GM21576 (cell line): ENCODE results near the gene LRRC23.

Experiments used
- ATAC-seq: cut with Tn5 transposase; IDR thresholded peaks from one replicate; pipeline ENCODE4 v1.9.1; 2021; ENCODE audit warnings: mild to moderate bottlenecking, moderate library complexity; ENCODE audit not compliant: unreplicated experiment

Gene LRRC23

DNA sequence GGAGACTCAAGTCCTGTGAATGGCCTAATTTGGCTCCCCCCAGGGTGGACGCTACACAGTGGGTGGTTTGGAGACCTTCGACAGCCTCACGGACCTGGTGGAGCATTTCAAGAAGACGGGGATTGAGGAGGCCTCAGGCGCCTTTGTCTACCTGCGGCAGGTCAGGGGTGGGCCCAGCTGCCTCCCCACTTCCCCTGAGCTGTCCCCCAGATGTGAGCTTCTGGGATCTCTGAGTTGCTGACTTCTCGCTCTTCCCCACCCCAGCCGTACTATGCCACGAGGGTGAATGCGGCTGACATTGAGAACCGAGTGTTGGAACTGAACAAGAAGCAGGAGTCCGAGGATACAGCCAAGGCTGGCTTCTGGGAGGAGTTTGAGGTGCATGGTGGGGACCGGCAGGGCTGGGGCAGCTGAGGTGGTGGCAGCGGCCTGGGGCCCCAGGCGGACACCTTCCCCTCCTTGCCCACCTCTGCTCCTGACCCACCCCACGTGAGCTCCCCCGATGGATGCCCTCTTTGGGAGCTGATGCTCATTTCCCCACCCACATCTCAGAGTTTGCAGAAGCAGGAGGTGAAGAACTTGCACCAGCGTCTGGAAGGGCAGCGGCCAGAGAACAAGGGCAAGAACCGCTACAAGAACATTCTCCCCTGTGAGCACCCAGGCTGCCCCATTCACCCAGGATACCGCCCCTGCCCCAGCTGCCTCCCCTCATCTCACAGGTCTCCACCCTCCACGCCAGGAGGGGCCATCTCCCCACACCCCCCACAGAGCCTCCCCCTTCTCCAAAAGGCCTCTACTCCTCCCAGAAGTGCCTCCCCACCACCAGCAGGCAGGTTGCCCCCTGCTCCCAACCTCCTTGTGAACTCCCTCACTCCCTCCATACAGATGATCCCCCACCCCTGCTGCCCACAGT lies 50.7 kb downstream of the LRRC23 start:
- ATAC-seq: no peak

DNA sequence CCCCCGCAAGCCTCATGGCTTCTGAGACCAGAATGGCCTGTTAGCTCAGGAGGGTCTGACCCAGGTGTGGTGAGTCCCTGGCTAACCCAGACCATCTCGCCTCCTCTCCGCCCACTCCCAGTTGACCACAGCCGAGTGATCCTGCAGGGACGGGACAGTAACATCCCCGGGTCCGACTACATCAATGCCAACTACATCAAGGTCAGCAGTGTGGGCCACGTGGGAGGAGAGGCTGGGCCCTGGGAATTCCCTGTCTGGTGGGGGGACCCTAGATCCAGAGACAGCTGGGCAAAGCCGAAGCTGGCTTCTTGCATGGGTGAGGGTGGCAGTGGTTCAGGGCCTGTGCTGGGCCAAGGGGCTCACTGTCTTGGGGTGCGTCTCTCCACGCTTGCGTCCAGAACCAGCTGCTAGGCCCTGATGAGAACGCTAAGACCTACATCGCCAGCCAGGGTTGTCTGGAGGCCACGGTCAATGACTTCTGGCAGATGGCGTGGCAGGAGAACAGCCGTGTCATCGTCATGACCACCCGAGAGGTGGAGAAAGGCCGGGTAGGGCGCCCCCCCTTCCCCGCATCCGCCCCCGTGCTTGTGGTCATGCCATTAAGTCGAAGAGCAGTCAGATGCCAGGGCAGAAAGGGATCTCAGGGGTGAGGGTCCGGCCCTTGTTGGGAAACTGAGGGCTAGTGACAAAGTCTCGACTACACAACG lies 51.6 kb downstream of the LRRC23 start:
- no peak for ATAC-seq

DNA sequence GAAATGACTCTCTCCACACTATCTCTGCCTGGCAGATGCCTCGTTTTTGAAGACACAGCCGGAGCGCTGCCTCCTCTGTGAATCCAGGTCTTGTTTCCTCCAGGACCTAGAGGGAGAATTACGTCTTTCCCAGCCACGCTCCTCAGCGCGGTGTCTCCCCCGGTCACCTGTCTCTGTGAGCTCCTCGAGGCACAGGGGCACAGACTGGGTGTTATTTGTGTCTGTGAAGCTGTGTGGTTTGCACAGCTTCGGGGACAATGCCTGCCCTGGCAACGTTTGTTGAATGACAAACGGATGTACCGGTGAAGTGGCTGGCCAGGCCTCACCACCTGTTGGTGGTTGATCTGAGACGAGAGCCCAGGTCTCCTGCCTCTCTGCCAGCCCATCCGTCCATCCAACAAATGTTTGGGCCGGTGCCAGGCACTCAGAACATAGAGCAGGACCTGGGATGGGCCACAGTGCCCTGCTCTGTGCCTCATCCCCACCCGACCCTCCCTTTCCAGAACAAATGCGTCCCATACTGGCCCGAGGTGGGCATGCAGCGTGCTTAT lies 52.6 kb downstream of the LRRC23 start:
- no peak for ATAC-seq

GRCh38 chr12:6957741-6958608 lies 53.4 kb downstream of the LRRC23 start:
- ATAC-seq: no peak

- ATAC-seq: no peak
Measured at GRCh38 chr12:6958609-6959057, 54.0 kb downstream of the LRRC23 start.

DNA sequence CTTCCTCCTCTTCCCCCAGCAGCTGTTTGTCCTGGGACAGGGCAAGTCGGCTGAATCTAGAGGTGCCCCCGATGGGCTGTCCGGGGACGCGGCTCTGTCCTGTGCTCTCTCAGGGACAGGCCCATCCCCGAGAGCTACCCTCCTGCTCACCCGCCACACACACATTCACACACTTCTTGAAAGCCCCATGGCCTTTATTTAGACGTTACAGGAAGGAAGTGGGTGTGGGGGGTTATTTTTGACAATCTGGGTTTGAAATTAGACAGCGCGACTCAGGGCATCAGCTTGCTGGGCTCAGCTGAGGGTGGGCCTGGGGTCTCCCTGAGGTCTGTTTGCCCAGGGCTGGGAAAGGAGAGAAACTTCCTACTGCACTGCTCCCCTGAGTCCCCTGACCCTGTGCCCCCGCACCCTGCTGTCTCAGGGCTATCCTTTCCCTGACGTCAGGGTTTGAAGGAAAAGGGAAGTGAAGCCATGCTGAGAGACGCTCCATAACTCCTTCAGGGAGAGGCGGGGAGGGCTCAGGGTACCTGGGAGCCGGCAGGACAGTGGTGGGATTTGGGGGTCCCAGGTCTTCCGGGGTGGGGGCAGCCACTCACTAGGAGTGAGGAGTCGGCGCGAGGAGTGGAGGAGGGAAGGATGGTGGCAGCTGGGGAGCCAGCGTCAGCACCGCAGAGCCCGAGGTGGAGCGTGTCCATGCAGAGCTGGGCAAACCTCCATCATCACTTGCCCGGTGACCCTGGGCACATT lies 54.6 kb downstream of the LRRC23 start:
- ATAC-seq: peak; percentile 46

DNA sequence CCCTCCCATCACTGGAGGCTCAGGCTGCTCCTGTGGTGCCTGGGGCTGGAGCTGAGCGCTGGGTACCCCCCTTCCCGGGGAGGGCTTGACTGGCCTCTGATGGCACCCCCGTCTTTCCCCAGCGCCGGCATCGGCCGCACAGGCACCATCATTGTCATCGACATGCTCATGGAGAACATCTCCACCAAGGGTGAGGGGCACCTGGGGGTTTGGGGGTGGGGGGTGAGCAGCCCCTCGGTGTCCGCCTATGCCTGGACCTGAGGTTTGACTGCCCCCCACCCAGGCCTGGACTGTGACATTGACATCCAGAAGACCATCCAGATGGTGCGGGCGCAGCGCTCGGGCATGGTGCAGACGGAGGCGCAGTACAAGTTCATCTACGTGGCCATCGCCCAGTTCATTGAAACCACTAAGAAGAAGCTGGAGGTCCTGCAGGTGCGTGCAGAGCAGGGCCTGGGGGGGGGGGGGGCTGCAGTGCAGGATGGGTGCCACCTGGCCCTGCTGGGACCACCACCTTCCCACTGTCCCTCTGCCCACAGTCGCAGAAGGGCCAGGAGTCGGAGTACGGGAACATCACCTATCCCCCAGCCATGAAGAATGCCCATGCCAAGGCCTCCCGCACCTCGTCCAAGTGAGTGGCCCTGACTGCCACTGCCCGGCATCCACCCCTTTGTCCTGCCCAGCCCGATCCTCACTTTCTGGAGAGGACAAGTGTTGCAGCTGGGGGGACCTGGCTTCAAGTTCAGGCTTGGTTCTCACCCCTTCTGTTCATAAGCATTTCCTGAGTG lies 55.4 kb downstream of the LRRC23 start:
- no peak for ATAC-seq

- no peak for ATAC-seq
Measured at GRCh38 chr12:6960593-6961277, 56.1 kb downstream of the LRRC23 start.

- no peak for ATAC-seq
Measured at GRCh38 chr12:6961278-6961694, 56.7 kb downstream of the LRRC23 start.

DNA sequence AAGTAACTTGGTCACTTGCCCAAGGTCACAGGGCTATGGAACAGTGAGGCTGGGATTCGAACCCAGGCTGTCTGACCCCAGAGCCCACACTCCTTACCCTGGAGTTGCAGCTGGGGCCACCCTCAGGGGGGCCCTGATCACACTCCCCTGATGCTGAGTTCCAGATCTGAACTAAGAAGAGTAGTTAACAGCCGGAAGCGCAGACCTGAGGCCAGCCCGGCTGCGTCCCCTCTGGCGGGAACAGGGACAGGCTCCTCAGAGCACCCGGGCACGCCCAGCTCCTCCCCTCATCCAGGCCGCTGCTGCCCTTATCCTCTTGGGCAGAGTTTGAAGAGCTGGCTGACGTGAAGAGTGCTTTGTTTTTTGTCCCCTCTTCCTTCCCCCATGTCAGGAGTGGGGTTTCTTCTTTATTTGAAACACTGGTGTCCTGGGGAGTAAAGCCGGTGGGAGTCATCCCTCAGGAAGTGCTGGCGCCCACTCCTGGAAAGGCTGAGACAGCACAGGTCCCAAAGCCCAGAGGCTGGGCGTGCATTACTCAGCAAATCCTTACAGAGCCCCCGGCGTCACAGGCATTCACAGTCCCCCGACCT lies 57.2 kb downstream of the LRRC23 start:
- ATAC-seq: no peak

- no peak for ATAC-seq
Measured at GRCh38 chr12:6962285-6963015, 57.8 kb downstream of the LRRC23 start.

DNA sequence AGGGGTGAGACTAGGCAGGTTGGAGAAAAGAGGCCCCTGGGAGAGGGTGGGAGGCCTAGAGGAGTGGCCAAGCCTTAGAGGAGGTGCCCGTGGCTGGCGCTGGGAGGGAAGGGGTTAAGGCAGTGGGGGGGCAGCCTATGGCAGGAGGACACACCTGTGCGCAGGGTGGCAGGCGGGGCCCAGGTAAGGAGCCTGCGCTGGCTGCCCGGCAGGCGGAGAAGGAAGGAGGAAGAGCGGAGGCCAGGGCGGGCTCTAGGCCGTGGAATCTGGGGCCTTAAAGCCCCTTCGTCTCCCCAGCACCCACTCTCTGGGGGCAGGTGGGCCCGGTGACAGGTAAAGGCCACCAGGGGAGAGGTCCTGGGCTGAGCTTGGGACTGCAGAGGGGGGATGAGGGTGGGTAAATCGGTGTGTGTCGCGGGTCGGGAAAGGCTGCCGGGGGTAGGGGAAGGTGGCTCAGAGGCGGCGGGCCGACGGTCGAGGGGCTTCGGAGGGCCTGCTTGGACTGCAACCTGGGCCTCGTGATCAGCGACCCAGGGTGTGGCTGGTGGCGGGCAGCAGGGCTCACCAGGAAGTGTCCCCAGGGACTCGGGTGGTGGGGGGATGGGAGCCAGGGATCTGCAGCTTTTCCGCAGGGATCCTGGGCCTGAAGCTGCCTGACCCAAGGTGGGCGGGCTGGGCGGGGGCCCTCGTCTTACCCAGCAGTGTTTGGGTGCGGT lies 58.6 kb downstream of the LRRC23 start:
- no peak for ATAC-seq
